Body of pancreas (tissue), 4 donors: Measurements from ENCODE around the gene ANXA4. TPM values are rescaled to one million over a fixed set of nuclear protein-coding genes. Genes with fewer than 3 reads are reported as not detected.

ENCODE experiments used
- ATAC-seq: fragments of 150-250 bp; one replicate; pipeline ENCODE4 v1.9.1; 2016
- DNase-seq, 4 donors: peaks; one replicate each; pipeline ENCODE4 v3.0.0-alpha.2; 2019
- H3K27ac ChIP-seq, 4 donors: fragments of 200-600 bp; sonication (generic); 1 replicate in 3 of 4; 2 replicates in 1 of 4; pipeline versions ENCODE4 v1.5.1 to v1.6.1; 2016 to 2019; ENCODE audit warnings: mild to moderate bottlenecking in 1 of 4, mixed read lengths in 1 of 4, moderate library complexity in 1 of 4
- H3K27me3 ChIP-seq, 2 donors: fragments of 200-600 bp; sonication (generic); one replicate each; pipeline ENCODE4 v1.6.0; 2016; ENCODE audit warnings: mild to moderate bottlenecking in 1 of 2
- H3K36me3 ChIP-seq, 2 donors: fragments of 200-600 bp; sonication (generic); replicated peaks in 1 of 2; 2 replicates each; pipeline ENCODE4 v1.5.1; 2016; ENCODE audit warnings: low read depth in 2 of 2; ENCODE audit not compliant: insufficient read depth in 1 of 2
- H3K4me1 ChIP-seq: fragments of 200-600 bp; sonication (generic); one replicate; pipeline ENCODE4 v1.6.0; 2016
- H3K4me3 ChIP-seq, 2 donors: fragments of 200-600 bp; sonication (generic); 1 replicate in 1 of 2; 2 replicates in 1 of 2; pipeline ENCODE4 v1.5.1; 2016 to 2019
- H3K9me3 ChIP-seq, 3 donors: fragments of 200-600 bp; sonication (generic); 1 replicate in 2 of 3; 2 replicates in 1 of 3; pipeline ENCODE4 v1.5.1; 2016
- CTCF ChIP-seq, 7 experiments: fragments of 450-650 bp in 4 of 7; fragments of 200-600 bp in 3 of 7; sonication (generic) in 3 of 7; IDR thresholded peaks; one replicate each; pipeline ENCODE4 v1.5.1; 2016 to 2019; ENCODE audit warnings: antibody characterized with exemption in 7 of 7
- POLR2A ChIP-seq, 3 donors: fragments of 450-650 bp; IDR thresholded peaks; one replicate each; pipeline ENCODE4 v1.6.1; 2016; ENCODE audit warnings: antibody characterized with exemption in 3 of 3, mild to moderate bottlenecking in 2 of 3
- WGBS, 2 donors: methylation state at CpG; one replicate each; pipeline ENCODE4 v1.1.5; 2017; 5-methylcytosine and 5-hydroxymethylcytosine counted together
- intact Hi-C: fragments of 100-400 bp; cut with DNase I; formaldehyde crosslinking; loops from one replicate; pipeline ENCODE4 v1.15.1; 2023
- total RNA-seq, 2 donors: library from RNA; depleted of rRNA; stranded (reverse); fragments of >200 nt; gene quantifications; one replicate each; pipeline ENCODE4 v1.1.0, GENCODE V29; 2016

ANXA4 gene
- total RNA-seq, 2 donors from 2014 or later = 382 to 399 TPM

- peaks cover 0 to 10% of the 10 kb centered on the region in 2 donors for H3K36me3 ChIP-seq
- H3K4me1 ChIP-seq = no peaks in the 10 kb centered on the region
- no peak overlapping the region for H3K27ac ChIP-seq
- no peaks in the 10 kb centered on the region for H3K27me3 ChIP-seq
- DNase-seq = no peak
- H3K4me3 ChIP-seq = no peak overlapping the region
- WGBS, 2 donors = 94 to 100% methylated on average over 3 of the region's 3 CpGs
- ATAC-seq = no peak
- intact Hi-C loops = no loop called here
- TF ChIP-seq CTCF (IDR thresholded peaks at IDR 0.05) (no peak), POLR2A (IDR thresholded peaks at IDR 0.05) (no peak)
- no peaks in the 10 kb centered on the region for H3K9me3 ChIP-seq
Measured at GRCh38 chr2:69844560-69844959, 102.6 kb downstream of the ANXA4 start.

GRCh38 chr2:69846182-69847067 lies 104.5 kb downstream of the ANXA4 start:
- WGBS, 2 donors = 85 to 86% methylated on average over 9 of the region's 9 CpGs

GRCh38 chr2:69847068-69847828 lies 105.3 kb downstream of the ANXA4 start:
- DNase-seq = no peak
- ATAC-seq = no peak
- H3K27ac ChIP-seq = no peak overlapping the region
- peaks cover 0 to 10% of the 10 kb centered on the region in 2 donors for H3K36me3 ChIP-seq
- H3K9me3 ChIP-seq = no peaks in the 10 kb centered on the region
- intact Hi-C loops = no loop called here
- 87 to 89% methylated on average over 5 of the region's 5 CpGs for WGBS, 2 donors
- no peaks in the 10 kb centered on the region for H3K4me1 ChIP-seq
- H3K4me3 ChIP-seq = no peak overlapping the region
- TF ChIP-seq POLR2A (IDR thresholded peaks at IDR 0.05) (no peak), CTCF (IDR thresholded peaks at IDR 0.05) (no peak)
- no peaks in the 10 kb centered on the region for H3K27me3 ChIP-seq

More at GRCh38 chr2:69846182-69847067, 104.5 kb downstream of the ANXA4 start:
- Histone ChIP-seq H3K4me3 (no peak overlapping the region), H3K27me3 (no peaks in the 10 kb centered on the region), H3K9me3 (no peaks in the 10 kb centered on the region), H3K36me3 (peaks cover 0 to 10% of the 10 kb centered on the region in 2 donors), H3K4me1 (no peaks in the 10 kb centered on the region), H3K27ac (no peak overlapping the region)
- DNase-seq = no peak
- TF ChIP-seq POLR2A (IDR thresholded peaks at IDR 0.05) (no peak), CTCF (IDR thresholded peaks at IDR 0.05) (no peak)
- ATAC-seq = no peak
- intact Hi-C loops = no loop called here

GRCh38 chr2:69848186-69848790 lies 106.4 kb downstream of the ANXA4 start:
- Histone ChIP-seq H3K27me3 (no peaks in the 10 kb centered on the region), H3K36me3 (peaks cover 0 to 10% of the 10 kb centered on the region in 2 donors), H3K27ac (no peak overlapping the region), H3K4me1 (peaks cover 1% of the 10 kb centered on the region), H3K4me3 (no peak overlapping the region), H3K9me3 (no peaks in the 10 kb centered on the region)
- no peak for DNase-seq
- TF ChIP-seq CTCF (IDR thresholded peaks at IDR 0.05) (no peak), POLR2A (IDR thresholded peaks at IDR 0.05) (no peak)
- ATAC-seq = no peak
- WGBS, 2 donors = 90 to 97% methylated on average over 7 of the region's 7 CpGs
- intact Hi-C loops = no loop called here
